HG02610 (cell line): Measurements from ENCODE around the gene PPA1.
"Not testable (repeated sequence)": the region's sequence is repeated elsewhere in the genome, so short reads cannot be mapped to it uniquely, and the experiment has no call there.

Experiments
- ATAC-seq: cut with Tn5 transposase; IDR thresholded peaks from one replicate; pipeline ENCODE4 v1.9.1; 2021; ENCODE audit warnings: mild to moderate bottlenecking, moderate library complexity; ENCODE audit not compliant: unreplicated experiment

Gene PPA1

DNA sequence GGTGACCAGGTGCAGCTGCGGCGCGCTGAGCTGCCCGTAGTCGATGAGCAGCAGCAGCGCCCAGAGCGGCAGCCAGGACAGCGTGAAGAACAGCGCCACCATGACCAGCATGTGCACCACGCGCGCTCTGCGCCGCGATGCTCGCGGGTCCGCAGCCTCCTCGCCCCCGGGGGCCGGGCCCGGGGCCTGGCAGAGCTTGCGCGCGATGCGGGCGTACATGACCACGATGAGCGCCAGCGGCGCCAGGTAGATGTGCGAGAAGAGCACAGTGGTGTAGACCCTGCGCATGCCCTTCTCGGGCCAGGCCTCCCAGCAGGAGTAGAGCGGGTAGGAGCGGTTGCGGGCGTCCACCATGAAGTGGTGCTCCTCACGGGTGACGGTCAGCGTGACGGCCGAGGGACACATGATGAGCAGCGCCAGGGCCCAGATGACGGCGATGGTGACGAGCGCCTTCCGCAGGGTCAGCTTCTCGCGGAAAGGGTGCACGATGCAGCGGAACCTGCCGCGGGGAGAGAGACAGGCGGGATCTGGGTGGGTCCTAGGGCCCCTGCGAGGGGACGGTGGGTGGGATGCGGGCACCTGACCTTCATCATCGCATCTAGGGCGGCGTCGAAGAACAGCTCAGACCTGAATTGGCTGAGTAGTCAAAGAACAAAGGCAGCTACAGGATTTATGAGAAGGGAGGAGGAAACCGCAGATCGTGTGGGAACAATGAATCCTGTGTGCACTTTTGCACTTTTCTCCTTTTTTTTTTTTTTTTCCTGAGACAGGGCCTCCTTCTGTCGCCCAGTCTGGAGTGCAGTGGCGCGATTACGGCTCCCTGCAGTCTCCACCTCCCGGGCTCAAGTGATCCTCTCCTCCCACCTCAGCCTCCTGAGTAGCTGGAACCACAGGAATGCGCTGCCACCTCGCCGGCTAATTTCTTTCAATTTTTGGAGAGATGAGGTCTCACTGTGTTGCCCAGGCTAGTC is 22.4 kb upstream of the PPA1 start:
- ATAC-seq: no peak

DNA sequence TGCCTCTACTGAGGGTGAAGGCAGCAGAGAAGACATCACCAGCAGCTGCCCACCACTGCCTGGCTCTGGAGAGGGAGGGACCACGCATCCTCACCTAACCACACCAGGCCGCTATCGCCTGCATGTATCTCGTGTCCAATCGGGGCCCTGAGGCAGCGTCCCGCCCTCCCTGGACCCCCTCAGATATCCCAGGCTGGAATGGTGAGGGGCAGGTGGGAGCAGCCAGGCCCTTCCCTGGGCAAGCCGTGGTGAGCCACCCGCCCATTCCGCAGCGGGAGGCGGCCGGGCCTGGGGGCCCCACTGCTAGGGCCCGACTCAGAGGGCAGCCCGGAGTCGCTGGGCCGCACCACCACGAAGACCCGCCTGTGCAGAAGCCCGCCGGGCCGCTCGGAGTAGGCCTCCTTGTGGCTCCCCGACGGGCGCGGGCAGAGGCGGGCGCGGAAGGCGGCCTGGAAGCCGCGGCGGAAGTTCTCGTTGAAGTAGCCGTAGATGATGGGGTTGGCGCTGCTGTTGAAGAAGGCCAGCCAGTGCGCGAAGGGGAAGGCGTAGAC is 21.6 kb upstream of the PPA1 start:
- no peak for ATAC-seq

DNA sequence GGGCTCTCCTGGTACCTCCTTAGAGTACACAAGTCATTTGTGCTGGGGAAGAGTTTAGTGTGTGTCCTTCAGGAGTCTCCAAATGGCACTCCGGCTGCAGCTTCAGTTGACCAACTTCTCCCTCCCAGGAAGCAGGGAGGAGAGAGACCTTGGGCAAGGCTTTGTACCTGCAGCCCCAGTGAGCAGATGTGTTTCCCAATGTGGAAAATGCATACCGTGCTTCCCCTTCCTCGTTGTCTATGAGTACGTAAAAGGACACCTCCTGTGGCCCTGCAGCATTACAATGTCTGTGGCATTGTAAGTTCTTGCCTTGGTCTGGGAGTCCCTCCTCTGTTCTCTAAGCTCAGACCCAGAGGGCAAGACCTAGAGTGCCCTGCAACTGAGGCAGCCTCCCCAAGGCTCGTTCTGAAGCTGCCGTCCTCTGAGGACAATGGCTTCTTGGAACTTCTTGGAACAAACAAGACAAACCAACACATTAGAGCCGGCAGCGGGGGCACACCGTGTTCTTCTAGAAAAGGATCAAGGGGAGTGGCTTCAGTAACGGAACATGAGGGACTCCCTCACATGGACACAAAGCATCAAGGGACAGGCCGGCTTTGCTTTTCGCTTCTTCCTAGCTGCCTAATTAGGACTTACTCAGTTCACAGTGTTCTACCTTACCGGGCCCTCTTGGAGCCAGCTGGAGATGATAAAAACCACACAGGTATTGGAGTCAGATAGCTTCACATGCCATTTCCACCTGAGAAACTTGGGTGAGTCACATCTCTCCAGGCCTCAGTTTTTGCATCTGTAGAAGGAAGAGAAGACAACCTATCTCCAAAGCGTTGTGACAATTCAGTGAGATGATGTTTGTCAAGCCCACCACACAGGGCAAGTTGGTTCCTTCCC is 20.9 kb upstream of the PPA1 start:
- no peak for ATAC-seq

DNA sequence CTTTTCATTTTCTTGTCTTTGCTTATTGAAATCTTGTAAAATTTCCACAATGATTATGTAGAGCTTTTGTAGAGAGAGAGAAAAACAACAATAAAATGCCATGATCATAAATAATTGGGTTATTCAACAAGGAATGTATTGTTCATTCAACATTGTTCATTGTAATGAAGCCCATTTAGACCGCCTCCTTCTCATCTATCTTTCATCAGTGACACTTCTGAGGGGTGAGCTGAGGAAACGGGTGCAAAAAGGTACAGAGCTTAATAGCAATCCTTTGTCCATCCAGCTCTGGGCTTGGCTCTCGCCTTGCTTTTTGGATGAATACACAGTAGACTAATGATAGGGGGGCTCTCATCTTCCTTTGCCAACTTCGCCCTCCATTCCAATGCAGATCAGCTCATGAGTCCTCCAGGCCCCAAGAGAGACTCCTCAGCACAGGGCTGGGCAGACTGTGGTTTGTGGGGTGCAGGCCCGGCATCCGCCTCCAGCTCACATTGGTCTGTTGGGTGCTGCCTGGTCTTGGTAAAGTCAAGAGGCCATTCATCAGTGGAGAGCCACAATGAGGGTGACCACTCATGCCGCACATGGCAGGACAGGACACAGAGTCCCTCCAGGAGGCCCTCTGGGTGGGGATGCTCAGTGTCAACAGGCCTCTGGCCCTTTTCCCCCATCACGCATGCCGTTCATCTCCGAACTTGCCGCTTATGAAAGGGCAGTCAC is 17.9 kb upstream of the PPA1 start:
- no peak for ATAC-seq

DNA sequence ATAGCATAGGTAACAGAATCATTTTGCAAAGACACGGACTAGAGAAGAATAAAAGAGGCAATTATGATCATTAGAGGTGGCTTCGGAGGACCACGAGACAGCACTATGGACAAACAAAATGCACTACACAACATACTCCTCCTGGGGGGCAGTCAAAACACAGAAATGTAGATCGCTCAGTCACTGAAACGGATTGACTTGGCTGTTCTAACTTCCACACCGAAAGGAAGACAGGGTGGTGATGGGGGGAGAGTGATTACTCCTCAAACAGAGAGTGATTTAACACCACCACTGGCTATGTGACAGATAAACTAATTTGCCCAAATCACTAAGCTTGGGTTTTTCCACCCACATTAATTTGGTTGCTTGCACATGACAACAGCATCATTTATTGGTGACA is 14.1 kb upstream of the PPA1 start:
- ATAC-seq: no peak

DNA sequence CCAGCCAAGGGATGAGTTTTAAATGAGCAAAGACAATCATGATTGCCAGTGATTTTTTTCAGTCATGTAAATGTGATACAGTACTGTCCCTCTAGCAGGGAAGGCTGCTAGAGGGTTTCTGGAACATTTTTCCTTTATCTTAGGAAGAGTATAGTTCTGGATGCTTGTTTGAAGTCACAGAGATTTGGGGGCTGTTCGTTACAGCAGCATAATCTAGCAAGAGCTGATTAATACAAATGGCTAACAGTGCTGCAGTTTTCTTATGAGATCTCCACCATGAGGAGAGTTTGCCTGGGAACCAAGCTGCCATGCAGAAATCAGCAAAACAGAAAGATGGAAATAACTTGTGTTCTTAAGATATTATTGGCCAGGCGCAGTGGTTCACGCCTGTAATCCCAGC is 7.9 kb upstream of the PPA1 start:
- ATAC-seq: no peak

DNA sequence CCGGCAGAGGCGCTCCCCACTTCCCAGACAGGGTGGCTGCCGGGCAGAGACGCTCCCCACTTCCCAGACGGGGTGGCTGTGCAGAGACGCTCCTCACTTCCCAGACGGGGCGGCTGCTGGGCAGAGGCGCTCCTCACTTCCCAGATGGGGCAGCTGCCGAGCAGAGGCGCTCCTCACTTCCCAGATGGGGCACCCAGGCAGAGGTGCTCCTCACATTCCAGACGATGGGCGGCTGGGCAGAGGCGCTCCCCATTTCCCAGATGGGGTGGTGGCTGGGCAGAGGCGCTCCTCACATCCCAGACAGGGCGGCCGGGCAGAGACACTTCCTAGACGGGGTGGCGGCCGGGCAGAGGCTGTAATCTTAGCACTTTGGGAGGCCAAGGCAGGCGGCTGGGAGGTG is 6.8 kb upstream of the PPA1 start:
- ATAC-seq: not testable (repeated sequence)

DNA sequence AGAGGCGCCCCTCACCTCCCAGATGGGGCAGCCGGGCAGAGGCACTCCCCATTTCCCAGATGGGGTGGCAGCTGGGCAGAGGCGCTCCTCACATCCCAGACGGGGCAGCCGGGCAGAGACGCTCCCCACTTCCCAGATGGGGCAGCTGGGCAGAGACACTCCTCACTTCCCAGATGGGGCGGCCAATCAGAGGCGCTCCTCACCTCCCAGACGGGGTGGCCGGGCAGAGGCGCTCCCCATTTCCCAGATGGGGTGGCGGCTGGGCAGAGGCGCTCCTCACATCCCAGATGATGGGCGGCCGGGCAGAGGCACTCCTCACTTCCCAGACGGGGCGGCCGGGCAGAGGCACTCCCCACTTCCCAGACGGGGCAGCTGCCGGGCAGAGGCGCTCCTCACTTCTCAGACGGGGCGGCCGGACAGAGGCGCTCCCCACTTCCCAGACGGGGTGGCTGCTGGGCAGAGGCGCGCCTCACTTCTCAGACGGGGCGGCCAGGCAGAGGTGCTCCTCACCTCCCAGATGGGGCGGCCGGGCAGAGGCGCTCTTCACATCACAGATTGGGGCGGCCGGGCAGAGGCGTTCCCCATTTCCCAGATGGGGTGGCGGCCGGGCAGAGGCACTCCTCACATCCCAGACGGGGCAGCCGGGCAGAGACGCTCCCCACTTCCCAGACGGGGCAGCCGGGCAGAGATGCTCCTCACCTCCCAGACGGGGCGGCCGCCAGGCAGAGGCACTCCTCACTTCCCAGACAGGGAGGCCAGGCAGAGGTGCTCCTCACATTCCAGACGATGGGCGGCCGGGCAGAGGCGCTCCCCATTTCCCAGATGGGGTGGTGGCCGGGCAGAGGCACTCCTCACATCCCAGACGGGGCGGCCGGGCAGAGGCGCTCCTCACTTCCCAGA is 6.1 kb upstream of the PPA1 start:
- ATAC-seq: not testable (repeated sequence)

DNA sequence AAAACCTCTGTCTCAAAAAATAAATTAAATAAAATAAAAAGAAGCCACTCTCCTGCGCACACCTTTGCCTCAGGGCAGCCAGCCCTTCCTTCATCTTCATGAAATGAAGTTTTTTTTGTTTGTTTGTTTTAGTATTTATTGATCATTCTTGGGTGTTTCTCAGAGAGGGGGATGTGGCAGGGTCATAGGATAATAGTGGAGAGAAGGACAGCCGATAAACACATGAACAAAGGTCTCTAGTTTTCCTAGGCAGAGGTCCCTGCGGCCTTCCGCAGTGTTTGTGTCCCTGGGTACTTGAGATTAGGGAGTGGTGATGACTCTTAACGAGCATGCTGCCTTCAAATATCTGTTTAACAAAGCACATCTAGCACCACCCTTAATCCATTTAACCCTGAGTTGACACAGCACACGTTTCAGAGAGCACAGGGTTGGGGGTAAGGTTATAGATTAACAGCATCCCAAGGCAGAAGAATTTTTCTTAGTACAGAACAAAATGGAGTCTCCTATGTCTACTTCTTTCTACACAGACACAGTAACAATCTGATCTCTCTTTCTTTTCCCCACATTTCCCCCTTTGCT is 4.8 kb upstream of the PPA1 start:
- not testable (repeated sequence) for ATAC-seq

DNA sequence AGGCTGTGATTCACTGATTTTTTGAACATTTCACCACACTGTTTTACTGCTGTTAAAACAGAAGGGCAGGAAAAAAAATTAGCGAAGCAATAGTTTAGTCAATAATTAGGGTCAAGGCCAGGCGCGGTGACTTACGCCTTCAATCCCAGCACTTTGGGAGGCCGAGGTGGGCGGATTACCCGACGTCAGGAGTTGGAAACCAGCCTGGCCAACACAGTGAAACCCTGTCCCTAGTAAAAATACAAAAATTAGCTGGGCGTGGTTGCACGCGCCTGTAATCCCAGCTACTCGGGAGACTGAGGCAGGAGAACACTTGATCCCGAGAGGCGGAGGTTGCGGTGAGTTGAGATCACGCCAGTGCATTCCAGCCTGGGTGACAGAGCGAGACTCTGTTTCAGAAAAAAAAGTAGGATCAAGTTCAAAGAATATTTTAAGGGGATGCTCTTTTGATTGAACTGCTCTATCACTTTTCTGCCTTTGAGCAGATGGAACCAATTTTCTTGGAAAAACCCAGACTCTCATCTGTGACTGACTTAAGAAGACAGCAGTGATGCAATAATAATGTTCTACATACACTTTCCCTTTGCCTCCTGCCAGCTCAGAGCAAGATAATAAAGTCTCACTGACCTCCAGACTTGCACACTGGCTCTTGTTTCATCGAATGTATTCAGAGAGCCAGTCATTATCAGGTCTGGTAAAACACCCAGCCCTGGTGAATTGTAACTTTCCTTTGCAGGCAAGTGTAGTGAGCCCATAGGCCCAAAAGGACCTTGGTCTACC is 1.6 kb upstream of the PPA1 start:
- ATAC-seq: no peak

DNA sequence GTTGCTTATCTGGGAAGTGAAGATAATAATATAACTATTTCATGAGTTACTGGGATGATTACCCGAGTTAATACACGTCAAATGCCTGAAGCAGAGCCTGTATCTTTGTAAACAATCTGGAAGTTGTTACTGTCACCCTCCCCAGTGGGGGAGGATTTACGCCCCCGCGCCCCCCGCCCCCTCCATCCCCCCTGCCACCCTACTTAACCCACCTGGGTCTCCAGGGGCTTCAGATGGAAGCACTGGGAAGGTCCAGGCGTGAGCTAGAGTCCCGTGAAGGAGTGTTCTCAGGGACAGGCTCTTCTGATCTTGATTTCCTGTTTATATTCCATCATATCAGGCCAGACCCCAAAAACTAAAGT is 691 bp upstream of the PPA1 start:
- ATAC-seq: no peak

DNA sequence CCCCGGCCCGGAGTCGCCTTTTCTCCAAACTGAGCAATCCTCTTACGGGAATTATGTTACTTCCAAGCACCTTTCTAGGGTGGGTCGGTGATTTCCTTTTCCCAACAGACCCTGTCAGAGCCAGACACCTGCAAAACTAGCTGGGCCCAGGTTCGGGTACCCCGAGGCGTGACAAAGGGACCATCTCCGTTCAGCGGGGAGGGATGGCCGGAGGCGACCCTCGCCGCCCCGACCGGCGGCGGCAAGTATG is 445 bp downstream of the PPA1 start:
- ATAC-seq: no peak

DNA sequence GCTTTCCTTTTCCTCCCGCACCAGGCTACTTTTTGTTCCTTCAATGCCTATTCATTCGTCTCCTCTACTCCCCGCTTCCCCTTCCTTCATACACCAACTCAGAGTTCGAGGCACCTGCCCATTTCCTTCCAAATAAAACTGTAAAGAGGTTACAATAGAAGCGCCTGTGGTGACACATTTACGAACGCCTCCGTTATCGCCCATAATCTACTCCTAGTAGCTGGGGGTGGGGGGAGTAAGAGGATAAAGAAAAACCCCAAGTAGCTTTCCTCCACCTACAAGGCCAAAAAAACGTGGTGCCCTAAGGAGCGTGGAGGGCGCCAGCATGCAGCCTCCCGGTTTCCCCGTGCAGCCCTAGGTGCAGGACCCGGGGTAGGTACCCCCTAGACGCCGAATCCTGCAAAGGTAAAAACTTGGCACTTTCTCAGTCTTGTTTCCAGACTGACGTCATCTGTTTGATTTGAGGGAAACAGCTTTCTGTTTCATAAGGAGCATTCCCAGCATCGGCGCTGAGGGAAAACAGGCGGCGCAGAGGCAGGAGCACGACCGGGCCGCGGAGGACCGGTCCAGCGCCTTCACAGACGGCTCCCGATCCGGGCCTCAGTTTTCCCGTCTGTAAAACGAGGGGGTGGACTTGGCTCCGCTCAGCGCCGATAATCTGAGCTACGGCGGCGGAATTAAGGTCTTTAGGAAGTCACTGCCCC is 922 bp downstream of the PPA1 start:
- no peak for ATAC-seq

DNA sequence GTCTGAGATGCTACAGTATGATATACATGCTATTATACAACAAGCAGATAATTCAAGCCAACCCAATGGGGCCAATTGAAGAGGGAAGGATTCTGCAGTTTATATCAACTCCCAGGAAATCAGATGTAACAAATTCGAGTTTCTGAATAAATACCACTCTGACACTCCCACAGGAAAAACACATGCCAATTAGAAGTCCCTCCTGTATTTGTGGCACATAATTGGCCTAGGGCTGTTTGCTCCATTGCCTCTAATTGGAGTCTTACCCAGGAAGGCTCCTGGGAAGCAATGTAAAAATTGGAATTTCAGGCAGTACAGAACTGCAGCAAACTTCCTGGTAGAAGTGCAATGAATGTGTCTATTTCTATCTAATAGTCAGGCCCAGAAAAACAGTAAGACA is 4.7 kb downstream of the PPA1 start:
- ATAC-seq: no peak

DNA sequence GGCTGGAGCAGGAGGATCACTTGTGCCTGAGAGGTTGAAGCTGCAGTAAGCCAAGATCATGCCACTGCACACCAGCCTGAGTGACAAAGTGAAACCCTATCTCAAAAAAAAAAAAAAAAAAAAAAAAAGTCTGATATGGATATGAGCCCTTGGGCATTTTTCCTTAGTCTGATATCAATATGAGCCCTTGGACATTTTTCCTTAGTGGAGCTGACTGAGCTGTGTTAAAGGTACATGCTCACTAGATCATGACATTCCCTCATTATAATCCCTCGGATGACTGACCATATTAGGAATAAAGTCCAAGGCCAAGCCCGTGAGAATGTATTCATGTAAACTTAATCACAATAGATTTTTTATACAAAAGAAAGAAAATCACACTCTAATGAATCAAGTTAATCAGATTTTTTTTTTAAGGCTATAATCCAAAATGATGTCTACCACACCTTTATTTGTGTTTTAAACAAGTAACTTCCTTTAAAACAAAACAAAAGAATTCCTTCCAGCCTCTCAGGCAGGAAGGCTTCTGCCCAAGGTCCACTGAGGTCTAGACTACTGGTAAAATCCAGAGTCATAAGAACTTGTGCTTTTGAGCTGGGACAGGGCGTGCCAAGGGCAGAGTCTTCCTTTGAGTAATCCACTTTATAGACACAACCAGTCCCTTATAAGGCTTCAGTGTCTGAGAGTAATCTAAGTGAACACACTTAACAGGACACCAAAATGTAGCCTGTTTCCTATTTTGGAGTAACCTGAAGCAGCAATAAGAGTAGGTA is 5.5 kb downstream of the PPA1 start:
- no peak for ATAC-seq

DNA sequence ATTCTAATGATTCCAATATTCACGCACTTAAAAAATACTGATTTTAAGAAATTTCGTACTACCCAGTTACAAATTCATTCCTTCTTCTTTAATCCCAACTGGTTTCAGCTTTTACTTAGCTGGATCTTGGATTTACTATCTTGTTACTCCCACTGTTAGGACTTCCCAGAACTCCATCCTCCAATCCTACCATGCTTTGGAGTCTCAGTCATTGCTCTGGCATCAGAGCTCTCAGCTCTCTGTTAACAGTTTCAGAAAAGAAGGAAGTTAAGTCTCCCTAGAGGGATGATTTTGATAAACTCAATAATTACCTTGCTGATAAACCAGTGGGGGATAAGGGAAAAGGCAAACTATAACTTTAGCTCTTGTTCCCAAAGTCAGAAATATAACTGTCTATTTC is 9.5 kb downstream of the PPA1 start:
- no peak for ATAC-seq

DNA sequence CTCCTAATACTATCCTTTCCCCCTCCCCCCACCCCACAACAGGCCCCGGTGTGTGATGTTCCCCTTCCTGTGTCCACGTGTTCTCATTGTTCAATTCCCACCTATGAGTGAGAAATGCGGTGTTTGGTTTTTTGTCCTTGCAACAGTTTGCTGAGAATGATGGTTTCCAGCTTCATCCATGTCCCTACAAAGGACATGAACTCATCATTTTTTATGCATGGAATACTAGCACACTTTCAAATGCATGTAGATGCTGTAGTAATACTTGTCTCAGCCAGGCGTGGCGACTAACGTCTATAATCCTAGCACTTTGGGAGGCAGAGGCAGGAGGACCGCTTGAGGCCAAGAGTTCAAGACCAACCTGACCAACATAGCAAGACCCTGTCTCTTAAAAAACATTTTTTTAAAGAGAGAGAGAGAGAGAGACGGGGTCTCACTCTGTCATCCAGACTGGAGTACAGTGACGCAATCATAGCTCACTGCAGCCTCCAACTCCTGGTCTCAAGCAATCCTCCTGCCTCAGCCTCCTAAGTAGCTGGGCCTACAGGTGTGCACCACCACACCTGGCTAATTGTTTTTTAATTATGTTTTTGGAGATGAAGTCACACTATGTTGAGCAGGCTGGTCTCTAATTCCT is 10.3 kb downstream of the PPA1 start:
- not testable (repeated sequence) for ATAC-seq
